Endometrium (tissue), 2 donors: ENCODE data around the gene ANTKMT.
"Not testable (repeated sequence)": the region's sequence is repeated elsewhere in the genome, so short reads cannot be mapped to it uniquely, and the experiment has no call there.

Source experiments
- FAIRE-seq: peaks from 2 replicates; lab custom pipeline; 2012; peaks lifted over from hg19 to GRCh38; lab: Jason Lieb, UNC
- donor health status: control.
- donor health status: control.

Gene ANTKMT

DNA sequence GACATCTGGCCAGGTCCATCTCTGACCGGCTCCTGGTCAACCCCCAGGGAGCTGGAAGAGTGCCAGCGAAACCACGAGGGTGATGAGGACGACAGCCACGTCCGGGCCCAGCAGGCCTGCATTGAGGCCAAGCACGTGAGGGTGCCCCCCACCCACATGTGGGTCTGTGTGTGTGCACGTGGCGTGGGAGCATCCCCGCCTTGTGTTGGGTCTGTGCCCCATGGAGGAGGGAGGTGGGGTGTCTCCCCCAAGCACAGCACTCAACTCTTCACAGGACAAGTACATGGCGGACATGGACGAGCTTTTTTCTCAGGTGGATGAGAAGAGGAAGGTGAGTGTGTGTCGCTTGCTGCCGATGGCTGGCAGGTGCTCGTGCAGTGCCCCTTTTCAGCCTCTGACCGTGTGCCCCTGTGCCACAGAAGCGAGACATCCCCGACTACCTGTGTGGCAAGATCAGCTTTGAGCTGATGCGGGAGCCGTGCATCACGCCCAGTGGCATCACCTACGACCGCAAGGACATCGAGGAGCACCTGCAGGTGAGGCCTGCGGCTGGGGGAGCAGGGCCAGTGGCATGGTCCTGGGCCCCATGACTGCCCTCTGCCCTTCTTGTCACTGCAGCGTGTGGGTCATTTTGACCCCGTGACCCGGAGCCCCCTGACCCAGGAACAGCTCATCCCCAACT, 39.1 kb upstream of the ANTKMT start:
- no peak for FAIRE-seq

DNA sequence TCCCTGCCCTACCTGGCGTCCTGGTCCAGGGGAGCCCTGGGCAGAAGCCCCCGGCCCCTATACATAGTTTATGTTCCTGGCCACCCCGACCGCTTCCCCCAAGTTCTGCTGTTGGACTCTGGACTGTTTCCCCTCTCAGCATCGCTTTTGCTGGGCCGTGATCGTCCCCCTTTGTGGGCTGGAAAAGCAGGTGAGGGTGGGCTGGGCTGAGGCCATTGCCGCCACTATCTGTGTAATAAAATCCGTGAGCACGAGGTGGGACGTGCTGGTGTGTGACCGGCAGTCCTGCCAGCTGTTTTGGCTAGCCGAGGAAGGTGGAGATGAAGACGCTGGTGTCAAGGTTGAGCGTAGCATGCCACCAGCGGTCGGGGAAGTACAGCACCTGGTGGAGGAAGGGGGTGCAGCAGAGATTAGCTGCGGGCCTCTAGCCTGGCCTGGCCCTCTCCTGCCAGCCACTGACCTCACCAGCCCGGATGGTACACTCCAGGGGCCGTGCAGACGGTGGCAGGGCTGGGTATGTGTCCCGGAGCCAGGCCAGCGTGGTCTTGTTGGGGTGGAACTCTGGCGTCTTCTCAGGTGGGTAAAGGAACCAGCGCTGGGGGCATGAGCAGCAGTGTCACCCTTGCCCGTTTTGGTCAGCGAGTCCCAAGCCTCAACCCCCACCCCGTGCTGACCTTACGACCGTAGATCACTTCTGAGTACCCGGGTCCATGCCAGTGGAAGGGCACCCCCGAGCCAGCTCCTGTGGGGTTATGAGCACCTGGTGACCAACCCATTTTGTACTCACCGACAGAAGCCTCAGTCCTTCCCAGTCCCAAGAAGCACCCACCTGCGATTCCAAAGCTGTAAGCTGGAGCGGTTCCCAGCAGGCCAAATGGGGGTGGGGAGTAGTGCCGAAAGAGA, 38.2 kb upstream of the ANTKMT start:
- FAIRE-seq: no peak

DNA sequence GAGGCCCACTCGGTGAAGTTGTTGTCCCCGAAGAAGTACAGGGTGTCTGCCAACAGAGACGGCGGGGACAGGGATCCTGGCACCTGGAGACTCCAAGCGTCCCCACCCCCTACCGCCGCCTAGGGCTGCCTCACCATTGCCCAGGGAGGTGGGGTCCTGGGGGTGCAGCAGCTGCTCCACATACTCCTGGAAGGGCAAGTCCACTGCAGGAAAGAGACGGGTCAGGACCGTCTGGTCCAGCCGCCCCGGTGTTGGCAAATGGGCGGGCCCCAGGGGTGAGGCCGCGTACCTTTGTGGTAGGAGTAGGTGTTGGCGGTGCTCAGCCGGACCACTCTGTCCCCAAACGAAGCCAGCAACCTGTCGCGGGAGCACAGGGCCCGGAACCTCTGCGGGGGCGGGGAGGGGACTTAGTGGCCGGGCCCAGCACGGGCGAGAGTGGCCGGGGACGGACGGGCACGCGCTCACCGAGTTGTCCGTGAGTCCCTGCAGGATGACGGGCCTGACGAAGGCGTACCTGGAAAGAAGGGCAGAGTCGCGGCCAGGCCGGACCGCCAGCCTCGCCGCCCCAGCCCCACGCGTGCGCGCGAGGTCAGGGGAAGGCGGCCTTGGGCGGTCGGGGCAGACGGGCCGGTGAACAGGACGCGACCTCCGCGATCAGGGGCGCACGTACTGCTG, 37.4 kb upstream of the ANTKMT start:
- no peak for FAIRE-seq

DNA sequence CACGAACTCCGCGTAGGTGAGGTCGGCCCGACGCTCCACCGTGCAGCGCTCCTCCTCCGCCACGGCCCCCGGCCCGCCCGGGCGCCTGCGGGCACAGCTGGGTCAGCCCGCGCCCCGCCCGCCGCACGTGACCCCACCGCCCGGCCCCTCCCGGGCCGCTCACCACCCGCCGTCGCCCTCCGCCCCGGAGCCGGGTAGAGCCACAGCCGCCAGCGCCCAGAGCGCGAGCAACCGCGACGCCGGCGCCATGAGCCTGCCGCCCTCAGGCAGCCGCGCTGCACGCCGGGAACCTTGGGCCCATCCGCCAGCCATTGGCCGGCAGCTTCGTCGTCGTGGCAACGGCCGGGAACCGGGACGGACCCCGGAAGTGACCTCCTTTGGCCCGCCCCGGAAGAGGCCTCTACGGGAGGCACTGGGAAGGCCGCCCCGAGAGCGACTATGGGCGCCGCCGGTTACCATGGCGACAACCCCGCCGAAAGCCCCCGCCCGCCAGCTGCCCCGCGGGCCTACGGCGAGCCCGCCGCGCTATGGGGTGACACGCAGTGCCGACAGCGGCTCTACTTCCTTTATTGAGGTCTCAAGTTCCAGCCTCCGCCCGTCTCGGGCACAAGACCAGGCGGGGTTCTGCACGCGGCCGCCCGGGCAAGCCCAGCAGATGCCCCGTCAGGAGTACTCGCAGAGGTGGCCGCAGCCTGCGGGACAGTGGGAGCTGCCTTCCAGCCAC, 36.7 kb upstream of the ANTKMT start, which contains the start of gene JMJD8:
TSS of gene JMJD8 (minus strand) at position 264 of the 724 bp plus-strand sequence. CDS start at position 249, 15 bp downstream.
- no peak for FAIRE-seq

DNA sequence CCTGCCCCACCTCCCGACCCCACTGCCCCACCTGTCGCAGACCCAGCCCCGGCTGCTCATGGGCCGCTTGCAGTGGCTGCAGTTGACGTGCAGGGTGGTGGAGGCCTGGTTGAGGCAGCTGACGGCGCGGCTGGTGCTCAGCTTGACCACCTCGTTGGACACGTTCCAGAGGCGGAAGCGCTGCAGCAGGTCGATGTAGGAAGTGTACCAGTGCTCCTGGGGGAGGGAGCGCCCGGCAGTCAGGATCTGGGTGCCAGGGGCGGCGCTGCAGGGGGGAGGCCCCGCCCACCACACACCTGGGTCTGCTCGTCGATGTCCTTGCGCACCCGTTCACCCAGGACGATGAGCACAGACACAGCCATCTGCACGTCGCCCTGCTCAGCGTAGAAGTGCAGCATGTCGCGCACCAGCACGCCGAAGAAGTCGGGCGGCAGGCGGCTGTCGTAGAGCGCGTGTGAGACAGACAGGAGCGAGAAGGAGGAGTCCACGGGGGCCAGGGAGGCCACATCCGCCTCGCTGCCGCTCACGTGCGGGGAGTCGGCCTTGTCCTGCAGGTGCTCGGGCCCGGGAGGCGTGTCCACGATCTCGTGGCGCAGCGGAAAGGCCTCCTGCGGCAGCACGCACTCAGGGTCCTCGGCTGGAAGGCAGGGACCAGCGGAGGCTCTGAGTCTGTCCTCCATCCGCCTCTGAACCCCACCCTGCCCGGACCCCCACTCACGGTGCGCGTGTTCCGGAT, 35.8 kb upstream of the ANTKMT start:
- FAIRE-seq: no peak

DNA sequence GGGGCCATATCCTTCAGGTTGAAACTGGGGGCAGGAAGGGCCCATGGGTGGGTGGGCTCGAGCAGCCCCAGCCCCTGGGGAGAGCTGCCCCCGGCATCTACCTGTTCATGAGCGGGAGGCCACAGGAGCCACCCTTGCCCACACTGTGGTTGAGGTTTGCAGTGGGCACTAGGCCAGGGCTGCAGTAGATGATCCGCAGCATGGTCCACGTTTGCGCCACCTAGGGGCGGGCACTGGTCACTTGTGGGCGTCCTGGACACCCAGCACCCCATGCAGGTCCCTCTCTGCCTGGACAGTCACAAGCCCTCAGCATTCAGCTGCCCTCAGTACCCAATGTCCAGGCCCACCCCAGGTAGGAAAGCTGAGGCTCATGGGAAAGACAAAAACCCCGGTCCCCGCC, 35.0 kb upstream of the ANTKMT start:
- FAIRE-seq: no peak

DNA sequence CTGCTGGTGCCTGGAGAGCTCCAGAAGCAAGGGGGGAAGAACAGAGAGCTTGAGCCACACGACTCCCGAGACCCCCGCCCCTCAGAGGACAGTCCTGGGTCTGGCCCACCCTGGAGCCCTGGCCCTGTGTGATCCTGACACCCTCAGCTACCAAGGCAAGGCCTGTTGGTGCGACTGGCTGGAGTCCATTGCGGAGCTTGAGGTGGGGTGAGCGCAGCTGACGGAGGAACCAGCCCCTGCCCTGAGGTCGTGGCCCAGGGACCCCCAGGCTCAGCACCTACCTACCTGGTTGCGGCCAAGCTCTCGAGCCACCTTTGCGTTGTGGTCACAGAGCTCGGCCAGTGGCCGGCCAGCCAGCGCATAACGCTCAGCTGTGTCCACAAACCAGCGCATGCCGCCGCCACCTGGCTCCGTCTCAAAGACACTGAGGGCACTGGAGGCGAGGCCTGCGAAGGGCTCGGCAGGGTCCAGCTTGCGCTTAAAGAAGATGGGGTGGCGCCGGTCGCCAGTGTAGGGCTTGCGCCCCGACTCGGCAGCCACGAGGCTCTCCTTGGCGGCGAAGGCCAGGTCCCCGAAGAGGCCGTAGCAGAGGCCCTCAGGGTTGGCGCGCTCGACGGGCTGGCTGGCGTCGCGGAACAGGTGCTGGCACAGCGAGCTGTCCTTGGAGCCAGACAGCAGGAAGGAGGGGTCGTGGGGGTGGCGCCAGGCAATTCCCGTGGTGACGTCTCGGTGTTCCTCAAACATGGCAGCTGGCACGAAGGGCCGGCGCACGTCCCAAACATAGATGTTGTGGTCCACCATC, 34.3 kb upstream of the ANTKMT start:
- FAIRE-seq: no peak

DNA sequence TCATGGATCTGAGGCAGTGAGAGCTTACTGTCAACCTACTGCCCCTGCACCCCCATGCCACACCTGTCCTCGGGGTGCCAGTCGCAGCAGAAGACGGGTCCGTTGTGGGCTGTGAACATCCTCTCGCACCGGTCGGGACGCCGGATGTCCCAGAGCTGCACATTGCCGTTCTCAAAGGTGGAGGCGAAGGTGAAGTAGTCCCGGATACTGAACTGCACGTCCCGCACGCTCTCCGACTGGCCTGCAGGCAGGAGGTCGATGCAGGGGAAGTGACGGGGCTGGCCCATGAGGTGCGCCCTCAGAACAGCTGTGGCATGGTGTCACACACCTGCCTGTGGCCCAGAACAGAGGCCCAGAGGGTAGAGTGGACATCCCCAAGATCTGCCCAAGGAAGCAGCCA, 33.4 kb upstream of the ANTKMT start:
- FAIRE-seq: no peak

DNA sequence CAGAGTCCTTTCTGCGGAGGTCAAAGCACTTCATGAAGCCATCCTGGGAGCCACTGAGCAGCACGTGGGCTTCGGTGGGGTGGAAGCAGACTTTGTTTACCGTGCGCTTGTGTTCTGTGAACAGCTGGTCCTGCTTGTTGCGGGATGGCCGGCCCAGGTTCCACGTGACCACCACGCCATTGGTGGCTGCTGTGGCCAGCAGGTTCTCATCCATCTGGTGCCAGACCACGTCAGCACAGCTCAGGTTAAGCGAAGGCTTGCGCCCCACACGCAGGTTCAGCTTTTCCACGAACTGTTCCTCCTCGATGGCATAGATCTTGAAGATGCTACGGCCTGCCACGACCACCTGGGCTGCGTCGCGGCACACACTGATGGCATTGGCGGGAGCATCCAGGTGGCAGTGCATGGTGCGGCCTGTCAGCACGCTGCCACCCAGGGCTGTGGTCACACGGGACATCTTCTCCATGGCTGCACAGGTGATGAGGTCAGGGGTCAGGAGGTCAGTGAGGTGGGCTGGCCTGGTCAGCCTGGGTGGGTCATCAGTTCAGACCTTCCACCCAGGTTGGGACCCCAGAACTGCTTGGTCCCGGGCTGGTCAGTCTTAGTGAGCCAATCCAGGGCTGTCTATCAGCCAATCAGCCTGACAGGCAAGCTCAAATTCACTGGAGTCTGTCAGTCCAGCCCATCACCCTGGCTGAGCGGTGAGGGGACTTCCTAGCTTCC, 31.6 kb upstream of the ANTKMT start:
- no peak for FAIRE-seq

DNA sequence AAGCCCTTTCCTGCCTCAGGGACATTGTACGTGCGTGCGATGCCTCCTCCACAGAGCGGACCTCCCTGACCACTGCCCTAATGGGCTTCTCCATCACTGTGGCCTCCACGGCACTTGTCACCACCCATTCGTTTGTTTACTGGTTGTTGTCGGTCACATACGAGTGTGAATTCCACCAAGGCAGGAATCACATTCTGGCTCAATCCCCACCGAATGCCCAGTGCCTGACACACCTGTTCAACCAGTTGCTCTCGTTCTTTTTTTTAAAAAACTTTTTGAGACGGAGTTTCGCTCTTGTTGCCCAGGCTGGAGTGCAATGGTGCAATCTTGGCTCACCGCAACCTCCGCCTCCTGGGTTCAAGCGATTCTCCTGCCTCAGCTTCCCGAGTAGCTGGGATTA, 29.7 kb upstream of the ANTKMT start:
- not testable (repeated sequence) for FAIRE-seq

DNA sequence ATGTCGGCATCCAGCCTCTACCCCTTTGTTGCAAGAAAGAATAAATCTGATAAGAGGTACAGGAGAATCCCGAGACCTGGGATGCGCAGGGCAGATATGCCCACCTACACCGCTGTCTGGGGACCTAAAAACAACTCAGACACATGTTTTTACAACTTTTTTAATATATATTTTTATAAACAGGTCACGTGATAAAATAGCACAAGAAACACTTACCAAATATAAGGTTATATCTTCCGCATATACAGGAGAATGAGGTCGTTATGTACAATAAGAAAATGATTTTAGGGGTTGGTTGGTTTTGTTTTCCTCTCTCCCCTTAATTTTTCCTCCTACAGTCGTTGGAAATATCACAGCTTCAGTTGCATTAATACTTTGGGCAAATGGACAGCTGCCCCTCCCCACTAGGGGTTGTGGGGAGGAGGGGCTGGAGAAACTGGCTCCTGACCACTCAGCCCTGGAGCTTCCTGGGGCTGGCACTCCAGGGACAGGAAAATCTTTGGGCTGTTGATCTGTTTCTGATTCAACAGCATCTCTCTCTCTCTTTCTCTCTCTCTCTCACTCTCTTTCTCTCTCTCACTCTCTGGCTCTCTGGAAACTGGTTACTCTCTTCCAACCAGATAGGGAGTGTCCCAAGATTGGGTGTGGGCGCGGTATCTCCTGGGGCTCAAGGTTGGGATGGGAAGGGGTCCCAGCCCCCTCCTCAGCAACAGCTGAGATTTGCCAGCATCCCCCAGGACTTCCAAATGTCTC, 28.4 kb upstream of the ANTKMT start:
- FAIRE-seq: no peak

DNA sequence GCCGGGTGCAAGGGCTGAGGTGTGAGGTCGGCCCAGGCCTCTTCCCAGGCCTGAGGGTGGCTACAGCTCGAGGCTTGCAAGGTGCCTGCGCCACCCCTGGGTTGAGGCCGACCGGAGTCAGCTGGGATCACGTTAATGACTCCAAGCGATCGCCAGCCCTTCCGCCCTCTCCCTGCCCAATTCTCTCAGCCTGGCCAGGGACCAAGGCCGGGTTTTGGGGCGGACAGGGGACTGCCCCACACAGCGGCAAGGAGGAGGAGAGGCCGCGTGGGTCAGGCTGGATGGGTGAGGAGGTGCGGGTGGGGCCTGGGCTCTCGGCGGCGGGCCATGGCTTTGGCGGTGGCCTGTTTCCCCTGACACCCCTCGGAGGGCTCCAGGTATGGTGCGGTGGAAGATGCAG, 27.6 kb upstream of the ANTKMT start:
- no peak for FAIRE-seq

DNA sequence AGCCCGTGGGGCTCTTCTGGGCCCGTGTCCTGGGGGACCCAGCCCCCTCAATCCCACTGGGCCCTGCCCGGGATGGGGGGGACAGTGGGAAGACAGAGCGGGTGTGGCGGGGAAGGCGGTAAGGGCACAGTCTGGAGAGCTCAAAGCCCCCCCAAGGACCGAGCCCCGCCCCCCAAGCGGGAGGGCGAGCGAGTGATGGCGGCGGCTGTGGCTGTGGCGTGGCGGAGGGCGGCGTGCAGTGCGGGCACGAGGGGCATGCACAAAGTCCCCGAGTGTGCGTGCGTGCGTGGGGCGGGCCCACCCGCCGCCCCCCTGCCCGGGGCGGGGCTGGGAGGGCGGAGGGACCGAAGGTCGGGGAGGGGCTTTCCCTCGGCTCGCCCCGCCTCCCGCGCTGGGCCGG, 27.2 kb upstream of the ANTKMT start:
- no peak for FAIRE-seq

DNA sequence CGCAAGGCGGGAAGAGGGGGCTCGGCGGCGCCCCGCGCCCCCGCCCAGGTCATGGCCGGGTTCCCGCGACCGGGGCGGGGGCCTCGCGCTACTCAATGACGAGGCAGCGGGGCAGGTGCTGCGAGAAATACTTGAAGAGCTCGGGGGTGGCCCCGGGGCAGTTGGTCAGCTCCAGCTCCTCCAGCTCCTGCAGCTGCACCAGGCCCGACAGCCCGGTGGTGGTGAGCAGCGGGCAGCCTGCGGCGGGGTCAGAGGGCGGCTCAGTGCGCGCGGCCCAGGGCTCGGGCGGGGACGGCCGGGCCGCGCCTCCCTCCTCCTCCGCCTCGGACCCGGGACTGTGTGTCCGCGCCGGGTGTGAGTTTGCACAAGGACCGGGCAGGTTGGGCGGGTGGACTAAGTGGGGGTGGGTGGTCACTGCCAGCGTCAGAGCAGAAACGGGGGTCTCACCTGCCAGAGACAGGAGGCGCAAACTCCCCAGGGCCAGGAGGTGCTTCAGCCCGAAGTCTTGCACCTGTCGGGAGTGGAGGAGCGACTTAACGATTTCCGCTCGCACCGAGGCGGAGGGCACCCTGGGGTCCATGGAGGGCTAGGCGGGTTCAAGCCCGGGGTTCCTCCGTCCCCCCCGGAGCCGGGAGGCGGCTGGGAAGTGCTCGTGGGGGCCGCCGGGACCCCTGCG, 26.6 kb upstream of the ANTKMT start:
- no peak for FAIRE-seq

DNA sequence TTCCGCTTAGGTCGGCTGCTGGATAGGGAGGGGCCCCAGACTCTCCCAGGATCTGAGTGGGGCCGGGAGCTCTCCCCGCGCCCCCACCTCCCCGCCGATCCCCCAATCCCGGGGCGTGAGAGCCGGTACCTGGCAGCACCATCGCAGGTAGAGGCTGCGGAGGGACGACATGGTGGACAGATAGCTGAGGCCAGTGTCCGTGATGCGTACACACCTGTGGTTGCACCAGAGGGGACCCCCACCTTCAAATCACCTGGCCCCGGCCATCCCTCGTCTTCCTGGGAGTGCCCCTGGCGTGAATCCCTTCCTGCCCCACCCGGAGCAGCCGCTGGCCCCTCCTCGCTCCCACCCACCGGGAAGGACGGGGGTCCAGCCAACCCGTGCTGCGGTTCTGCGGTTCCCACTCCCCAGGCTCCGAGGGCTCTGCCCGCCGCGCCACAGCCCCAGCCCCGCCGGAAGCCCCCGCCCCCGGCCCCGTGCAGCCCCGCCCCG, 26.0 kb upstream of the ANTKMT start:
- FAIRE-seq: no peak

DNA sequence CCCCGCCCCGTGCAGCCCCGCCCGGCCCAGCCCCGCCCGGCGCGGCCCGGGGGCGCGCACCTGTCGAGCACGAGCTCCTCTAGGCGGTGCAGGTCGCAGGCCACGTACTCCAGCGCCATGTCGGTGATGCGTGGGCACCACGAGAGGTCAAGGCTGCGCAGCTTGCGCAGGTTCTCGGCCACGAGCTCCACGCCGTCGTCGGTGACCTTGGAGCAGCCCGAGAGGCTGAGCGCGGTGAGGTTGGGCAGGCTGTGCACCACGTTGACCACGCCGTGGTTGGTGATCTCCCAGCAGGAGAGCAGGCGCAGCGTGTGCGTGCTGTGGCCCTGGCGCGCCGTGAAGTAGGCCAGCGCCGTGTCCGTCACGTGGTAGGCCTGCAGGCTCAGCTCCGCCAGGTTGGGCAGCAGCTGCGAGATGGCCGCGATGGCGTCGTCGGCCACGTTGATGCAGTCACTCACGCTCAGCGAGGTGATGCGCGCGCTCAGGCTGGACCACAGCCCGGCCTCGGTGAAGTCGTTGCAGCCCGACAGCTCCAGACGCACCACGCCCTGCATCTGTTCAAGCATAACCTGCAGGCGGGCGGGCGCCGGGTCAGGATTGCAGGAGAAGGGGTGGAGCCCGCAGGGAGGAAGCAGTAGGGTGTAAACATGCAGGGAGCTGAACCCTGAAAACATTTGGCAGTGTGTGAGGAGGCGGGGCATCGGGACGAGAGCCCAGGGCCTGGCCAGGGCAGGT, 25.4 kb upstream of the ANTKMT start:
- FAIRE-seq: no peak

DNA sequence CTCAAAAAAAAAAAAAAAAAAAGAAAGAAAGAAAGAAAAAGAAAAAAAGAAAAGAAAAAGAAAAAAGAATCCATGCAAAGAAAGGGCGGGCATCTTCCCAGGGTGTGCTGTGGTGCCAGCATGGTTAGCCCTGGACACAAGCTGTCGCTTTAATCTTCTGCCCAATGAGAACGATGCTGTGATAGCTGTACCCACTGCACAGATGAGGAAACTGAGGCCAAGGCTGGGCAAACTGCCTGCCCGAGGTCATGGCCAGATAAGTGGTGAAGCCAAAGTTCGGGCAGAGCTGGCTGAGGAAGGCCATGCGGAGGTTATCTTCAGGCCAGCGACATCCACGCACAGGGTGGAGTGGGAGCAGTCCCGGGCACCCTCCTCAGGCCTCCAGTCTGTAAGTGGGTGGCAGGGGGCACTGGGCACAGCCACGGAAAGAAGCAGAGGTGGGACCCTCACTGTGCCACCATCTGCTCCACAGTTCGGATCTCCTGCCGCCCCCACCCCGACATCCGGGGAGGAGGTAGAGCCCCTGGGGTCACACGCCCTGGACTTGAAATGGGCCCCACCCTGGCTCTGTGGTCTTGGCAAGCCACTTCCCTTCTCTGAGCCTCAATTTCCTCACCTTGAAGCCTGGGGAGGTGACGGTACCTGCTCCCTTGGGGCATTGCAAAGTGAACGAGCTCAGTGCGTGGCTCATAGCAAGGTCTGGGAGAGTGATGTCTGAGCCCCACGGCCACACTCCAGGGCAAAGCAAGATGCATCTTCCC, 21.9 kb upstream of the ANTKMT start:
- no peak for FAIRE-seq
